HG03159 (cell line): ENCODE data around the gene ZSWIM3.

ENCODE experiments used
- ATAC-seq: cut with Tn5 transposase; IDR thresholded peaks from one replicate; pipeline ENCODE4 v1.9.1; 2021; ENCODE audit warnings: mild to moderate bottlenecking, moderate library complexity; ENCODE audit not compliant: unreplicated experiment

The ZSWIM3 gene

GRCh38 chr20:45927071-45927878, 69.9 kb downstream of the ZSWIM3 start:
- no peak for ATAC-seq
